ENCODE measurements around the gene LRRC1.

- TF ChIP-seq CTCF (IDR thresholded peaks at IDR 0.05) (no peak), POLR2A (IDR thresholded peaks at IDR 0.05) (no peak)
These were observed 94.1 kb downstream of the LRRC1 start for GRCh38 chr6:53888931-53889330.
